HG03571 (cell line): ENCODE measurements around the gene ANKH.

Source experiments
- ATAC-seq: cut with Tn5 transposase; IDR thresholded peaks from one replicate; pipeline ENCODE4 v1.9.1; 2021; ENCODE audit not compliant: unreplicated experiment

ANKH gene

GRCh38 chr5:14766584-14766983, 105.0 kb downstream of the ANKH start:
- ATAC-seq, result no peak

GRCh38 chr5:14765587-14765986, 106.0 kb downstream of the ANKH start:
- ATAC-seq, result no peak

GRCh38 chr5:14762549-14763216, 108.9 kb downstream of the ANKH start:
- no peak for ATAC-seq

GRCh38 chr5:14760548-14761002, 111.0 kb downstream of the ANKH start:
- ATAC-seq, result no peak

- no peak for ATAC-seq
These were observed 111.6 kb downstream of the ANKH start for GRCh38 chr5:14759744-14760547.

GRCh38 chr5:14757850-14758249, 113.7 kb downstream of the ANKH start:
- ATAC-seq, result no peak

- ATAC-seq, result no peak
These were observed 115.1 kb downstream of the ANKH start for GRCh38 chr5:14756478-14756877.

GRCh38 chr5:14753947-14754346, 117.6 kb downstream of the ANKH start:
- ATAC-seq, result no peak

GRCh38 chr5:14753292-14753691, 118.3 kb downstream of the ANKH start:
- ATAC-seq, result no peak

- ATAC-seq, result no peak
These were observed 119.0 kb downstream of the ANKH start for GRCh38 chr5:14752497-14753071.

- no peak for ATAC-seq
These were observed 120.9 kb downstream of the ANKH start for GRCh38 chr5:14750712-14751111.

- no peak for ATAC-seq
These were observed 121.9 kb downstream of the ANKH start for GRCh38 chr5:14749579-14750101.

- ATAC-seq, result no peak
These were observed 123.2 kb downstream of the ANKH start for GRCh38 chr5:14748180-14748900.

GRCh38 chr5:14745753-14746152, 125.8 kb downstream of the ANKH start:
- no peak for ATAC-seq

GRCh38 chr5:14745188-14745563, 126.4 kb downstream of the ANKH start:
- ATAC-seq, result no peak

- no peak for ATAC-seq
These were observed 127.0 kb downstream of the ANKH start for GRCh38 chr5:14744296-14745187.

GRCh38 chr5:14743601-14744295, 127.8 kb downstream of the ANKH start:
- no peak for ATAC-seq

GRCh38 chr5:14742498-14742897, 129.1 kb downstream of the ANKH start:
- ATAC-seq, result no peak

- no peak for ATAC-seq
These were observed 129.7 kb downstream of the ANKH start for GRCh38 chr5:14741801-14742440.
